ENCODE results near the gene RSU1.
"Not testable (repeated sequence)": the region's sequence is repeated elsewhere in the genome, so short reads cannot be mapped to it uniquely, and the experiment has no call there.

Gene RSU1

DNA sequence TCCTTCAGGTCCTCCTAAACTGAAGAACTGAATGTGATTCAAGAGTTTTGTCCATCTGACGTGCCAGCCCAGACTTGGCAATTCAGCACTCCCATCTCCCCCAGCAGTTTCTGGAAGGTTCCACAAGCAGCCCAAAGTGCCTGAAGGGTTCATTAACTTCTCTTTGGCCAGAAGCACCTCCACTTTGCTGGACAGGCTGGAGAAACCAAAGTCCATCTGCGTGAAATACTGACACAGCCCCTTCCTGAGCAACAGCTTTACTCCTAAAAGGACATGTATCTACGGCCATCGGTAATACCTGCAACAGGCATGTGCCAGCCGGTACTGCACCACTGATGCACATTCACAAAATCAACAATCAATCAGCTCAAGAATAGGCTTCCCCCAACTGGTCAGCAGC is 48.5 kb downstream of the RSU1 start:
- in situ Hi-C loops (cut with HindIII; ENCODE audit: low pct_unique_long_range_greater_than_20kb, low sequenced_read_pairs) = no loop called here
- DNase-seq (ENCODE audit: low read depth in 1 of 2, low spot score in 1 of 2) = no peak
- no peak for TF ChIP-seq JUND (IDR thresholded peaks at IDR 0.05; ENCODE audit: low read depth)

DNA sequence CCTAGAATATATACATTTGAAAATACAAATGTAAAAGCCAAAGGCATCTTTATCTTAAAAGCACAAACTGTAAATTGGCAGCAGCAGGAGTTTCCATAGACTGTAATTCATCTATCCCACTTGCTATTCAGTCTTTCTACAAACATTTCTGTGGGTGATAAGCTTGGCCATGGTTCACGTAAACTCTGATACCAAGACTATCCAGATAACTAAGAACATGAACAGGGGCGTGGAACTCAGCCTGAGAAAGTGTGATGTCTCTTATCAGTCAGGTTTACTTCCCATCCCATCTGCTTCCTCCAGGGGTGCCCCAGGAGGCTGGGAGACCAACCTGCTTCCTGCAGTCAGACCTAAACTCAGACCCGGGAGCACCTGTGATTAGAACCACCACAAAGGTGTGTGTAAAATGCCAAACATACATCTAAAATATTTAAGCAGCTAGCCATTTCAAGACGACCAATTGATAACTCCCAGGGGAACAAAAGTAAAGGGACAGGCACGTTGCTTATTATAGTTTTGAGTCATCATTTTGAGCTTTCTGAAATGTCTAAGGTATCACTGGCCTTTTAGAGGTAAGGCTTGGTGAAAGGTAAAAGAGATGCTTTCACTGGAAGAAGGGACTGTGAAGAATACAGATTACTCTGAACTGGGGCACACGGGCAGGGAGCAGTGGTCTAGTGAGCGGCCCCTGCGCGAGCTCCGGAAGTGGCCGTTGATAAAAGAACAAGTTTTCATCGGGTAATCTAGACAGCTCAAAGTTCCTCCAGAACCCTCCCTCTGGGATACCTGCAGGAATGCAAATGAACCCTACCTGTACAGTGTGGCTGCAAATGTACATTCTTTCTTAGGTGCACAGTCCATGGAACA is 51.5 kb downstream of the RSU1 start:
- DNase-seq (ENCODE audit: low read depth in 1 of 2, low spot score in 1 of 2) = no peak
- TF ChIP-seq JUND (IDR thresholded peaks at IDR 0.05; ENCODE audit: low read depth) = no peak
- in situ Hi-C loops (cut with HindIII; ENCODE audit: low pct_unique_long_range_greater_than_20kb, low sequenced_read_pairs) = no loop called here

DNA sequence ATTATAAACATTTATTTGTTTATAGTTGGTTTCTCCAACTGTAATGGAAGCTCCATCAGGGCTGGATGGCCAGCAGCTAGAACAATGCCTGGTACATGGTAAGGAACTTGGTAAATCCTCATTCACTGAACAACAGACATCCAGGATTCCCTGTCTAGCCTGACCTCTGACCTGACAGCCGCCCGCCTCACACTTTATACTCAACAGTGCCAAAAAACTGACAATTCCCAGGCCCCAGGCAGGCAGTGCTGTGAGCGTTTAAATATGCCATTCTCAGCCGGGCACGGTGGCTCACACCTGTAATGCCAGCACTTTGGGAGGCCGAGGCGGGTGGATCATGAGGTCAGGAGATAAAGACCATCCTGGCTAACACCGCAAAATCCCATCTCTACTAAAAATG is 55.9 kb downstream of the RSU1 start:
- in situ Hi-C loops (cut with HindIII; ENCODE audit: low pct_unique_long_range_greater_than_20kb, low sequenced_read_pairs) = no loop called here
- TF ChIP-seq JUND (IDR thresholded peaks at IDR 0.05; ENCODE audit: low read depth) = no peak
- no peak for DNase-seq (ENCODE audit: low read depth in 1 of 2, low spot score in 1 of 2)

DNA sequence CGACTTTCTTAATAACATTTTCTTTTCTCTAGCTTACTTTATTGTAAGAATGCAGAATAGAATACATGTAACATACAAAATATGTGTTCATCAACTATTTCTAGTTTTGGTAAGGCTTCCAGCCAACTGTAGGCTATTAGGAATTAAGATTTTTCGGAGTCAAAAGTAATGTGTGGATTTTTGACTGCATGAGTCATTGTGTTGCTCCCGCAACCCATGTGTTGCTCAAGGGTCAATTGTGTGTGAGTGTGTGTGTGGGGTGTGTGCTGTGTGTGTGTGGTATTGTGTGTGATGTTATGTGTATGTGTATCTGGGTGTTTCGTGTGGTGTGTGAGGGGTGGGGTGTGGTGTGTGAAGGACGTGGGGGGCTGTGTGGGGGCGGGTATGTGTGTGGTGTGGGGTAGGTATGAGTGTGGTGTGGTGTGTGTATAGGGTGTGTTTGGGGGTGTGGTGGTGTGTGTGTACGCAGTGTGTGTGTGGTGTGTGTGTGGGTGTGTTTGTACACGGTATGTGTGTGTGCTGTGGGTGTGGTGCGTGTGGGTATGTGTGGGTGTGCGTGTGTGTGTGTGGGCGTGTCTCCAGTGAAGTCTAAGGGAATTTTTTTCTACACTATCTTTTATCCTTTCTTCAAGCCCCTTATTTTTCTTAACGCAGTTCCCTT is 60.5 kb downstream of the RSU1 start:
- in situ Hi-C loops (cut with HindIII; ENCODE audit: low pct_unique_long_range_greater_than_20kb, low sequenced_read_pairs) = no loop called here
- DNase-seq (ENCODE audit: low read depth in 1 of 2, low spot score in 1 of 2) = no peak
- TF ChIP-seq JUND (IDR thresholded peaks at IDR 0.05; ENCODE audit: low read depth) = no peak

DNA sequence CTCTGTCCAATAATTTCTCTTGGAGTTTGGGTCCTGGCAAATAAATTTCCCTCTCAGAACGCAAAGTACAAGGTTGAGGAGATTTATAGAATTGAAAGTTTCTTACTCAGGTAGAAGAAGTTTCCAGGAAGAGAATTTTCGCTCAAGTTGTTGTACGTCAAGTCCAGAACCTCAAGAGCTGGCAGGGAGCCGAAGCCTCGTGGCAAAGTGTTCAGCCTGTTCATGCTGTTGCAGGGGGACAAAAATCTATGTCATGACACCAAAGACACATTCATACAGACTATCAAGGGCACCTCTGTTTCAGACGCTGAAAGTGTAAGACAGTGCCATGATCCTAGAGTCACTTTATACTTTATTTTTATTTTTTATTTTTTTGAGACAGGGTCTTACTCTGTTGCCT is 62.5 kb downstream of the RSU1 start:
- in situ Hi-C loops (cut with HindIII; ENCODE audit: low pct_unique_long_range_greater_than_20kb, low sequenced_read_pairs) = no loop called here
- DNase-seq (ENCODE audit: low read depth in 1 of 2, low spot score in 1 of 2) = no peak
- no peak for TF ChIP-seq JUND (IDR thresholded peaks at IDR 0.05; ENCODE audit: low read depth)

DNA sequence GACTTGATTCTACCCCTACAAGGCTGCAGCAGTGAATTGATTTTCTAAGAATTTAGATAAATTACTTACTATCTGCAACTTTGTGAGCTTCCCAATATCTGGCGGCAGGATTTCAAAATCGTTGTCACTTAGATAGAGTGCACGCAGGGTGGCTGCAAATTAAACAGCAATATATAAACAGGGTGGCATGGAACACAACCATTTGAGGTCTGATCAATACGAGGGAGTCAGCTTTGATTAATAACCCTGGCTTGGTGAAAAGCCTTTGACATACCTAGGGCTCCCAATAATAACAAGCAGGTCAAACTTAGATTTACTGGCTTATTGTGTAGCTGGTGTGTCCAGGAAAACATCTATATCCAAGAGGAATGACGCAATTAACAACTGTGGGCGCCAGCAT is 64.4 kb downstream of the RSU1 start:
- DNase-seq (ENCODE audit: low read depth in 1 of 2, low spot score in 1 of 2); in situ Hi-C loops (cut with HindIII; ENCODE audit: low pct_unique_long_range_greater_than_20kb, low sequenced_read_pairs): not testable (repeated sequence)

DNA sequence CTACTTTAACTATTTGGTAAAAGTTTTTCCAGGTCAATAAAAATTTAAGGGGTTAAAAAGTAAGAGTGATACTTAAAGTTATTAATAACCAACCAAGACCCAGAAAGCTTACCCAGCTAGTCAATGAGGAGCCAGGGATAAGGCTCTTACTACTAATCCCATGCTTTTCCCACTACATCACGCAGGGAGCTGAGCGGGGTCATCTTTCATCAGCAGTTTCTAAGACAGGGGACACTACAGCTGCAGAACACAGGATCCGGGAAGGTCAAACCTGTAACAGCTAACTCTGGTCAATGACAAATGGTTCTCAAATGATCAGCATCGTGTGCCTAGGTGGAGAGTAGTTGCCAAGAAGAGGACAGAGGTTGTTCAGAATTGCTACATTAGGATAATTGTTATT is 65.1 kb downstream of the RSU1 start:
- DNase-seq (ENCODE audit: low read depth in 1 of 2, low spot score in 1 of 2) = no peak
- in situ Hi-C loops (cut with HindIII; ENCODE audit: low pct_unique_long_range_greater_than_20kb, low sequenced_read_pairs) = no loop called here
- TF ChIP-seq JUND (IDR thresholded peaks at IDR 0.05; ENCODE audit: low read depth) = no peak

DNA sequence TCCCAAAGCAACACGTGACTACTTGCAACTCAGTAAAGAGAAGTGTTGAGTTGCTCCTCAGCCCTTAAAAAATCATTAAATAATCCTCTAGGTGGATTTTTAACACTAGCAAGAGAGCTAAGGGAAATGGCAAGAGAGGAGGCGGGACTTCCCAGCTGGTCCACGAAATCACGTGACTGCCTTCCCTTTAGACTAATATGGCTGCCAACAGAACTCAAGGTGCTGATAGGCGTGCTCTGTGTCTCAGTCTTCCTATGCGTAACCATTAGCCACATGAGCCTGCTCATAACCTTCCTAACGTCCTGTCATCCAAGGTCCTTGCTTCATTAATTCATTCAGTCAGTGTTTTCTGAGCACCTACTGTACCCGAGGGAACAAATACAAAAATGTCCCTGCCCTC is 66.0 kb downstream of the RSU1 start:
- no peak for DNase-seq (ENCODE audit: low read depth in 1 of 2, low spot score in 1 of 2)
- no peak for TF ChIP-seq JUND (IDR thresholded peaks at IDR 0.05; ENCODE audit: low read depth)
- in situ Hi-C loops (cut with HindIII; ENCODE audit: low pct_unique_long_range_greater_than_20kb, low sequenced_read_pairs) = no loop called here

DNA sequence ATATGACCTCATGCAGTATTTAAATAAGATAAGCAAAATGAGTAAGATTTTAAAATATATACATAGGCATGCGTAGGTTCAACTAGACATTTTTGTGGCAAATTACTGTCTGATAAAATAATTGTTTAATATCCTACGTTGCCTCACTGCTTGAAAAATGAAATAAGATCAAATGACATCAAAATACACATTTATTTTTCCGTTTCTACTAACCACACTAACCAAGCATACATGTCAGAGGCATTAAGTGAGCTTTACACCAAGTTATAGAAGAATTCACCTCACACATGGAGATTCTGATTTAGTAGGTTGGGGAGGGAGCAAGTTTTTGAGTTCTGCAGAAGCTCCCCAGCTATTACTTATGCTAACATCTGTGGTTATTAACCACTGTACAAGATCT is 66.8 kb downstream of the RSU1 start:
- TF ChIP-seq JUND (IDR thresholded peaks at IDR 0.05; ENCODE audit: low read depth) = no peak
- in situ Hi-C loops (cut with HindIII; ENCODE audit: low pct_unique_long_range_greater_than_20kb, low sequenced_read_pairs) = no loop called here
- DNase-seq (ENCODE audit: low read depth in 1 of 2, low spot score in 1 of 2) = no peak

DNA sequence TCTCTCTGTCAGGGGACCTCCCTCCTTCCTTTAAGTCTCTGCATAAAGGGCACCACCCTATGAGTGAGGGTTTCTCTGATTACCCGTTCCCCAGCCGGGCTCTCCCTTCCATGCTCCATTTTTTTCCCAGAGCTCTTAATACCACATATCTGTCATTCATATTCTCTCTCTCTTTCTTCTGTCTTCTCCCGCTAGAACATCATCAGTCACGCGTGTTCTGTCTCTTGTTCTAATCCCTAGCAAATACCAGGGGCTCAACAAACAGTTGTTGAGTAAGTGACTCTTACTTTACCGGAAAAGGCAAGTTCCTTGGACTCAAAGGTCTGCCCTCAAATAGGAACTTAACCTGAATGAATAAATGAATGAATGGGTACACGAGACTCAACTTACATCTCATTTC is 68.5 kb downstream of the RSU1 start:
- TF ChIP-seq JUND (IDR thresholded peaks at IDR 0.05; ENCODE audit: low read depth) = no peak
- in situ Hi-C loops (cut with HindIII; ENCODE audit: low pct_unique_long_range_greater_than_20kb, low sequenced_read_pairs) = no loop called here
- DNase-seq (ENCODE audit: low read depth in 1 of 2, low spot score in 1 of 2) = no peak

DNA sequence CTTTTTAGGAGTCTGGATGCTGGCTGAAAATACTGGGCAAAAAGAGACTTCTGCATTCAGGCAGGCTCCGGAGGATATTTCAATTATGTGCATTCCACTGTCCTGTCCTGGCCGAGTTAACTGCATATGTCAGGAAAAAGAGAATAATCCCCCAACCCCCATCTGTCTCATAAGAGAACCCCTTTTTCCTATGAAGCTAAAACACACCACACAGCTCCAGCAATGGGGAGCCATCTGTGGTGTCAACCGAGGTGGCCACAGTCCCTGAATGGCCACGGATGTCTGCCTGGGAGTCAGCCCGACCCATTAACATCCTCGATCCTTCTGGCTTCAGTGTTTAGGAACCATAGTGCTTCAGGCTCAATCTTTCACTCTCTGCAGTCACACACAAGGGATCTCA is 70.4 kb downstream of the RSU1 start:
- in situ Hi-C loops (cut with HindIII; ENCODE audit: low pct_unique_long_range_greater_than_20kb, low sequenced_read_pairs) = no loop called here

DNA sequence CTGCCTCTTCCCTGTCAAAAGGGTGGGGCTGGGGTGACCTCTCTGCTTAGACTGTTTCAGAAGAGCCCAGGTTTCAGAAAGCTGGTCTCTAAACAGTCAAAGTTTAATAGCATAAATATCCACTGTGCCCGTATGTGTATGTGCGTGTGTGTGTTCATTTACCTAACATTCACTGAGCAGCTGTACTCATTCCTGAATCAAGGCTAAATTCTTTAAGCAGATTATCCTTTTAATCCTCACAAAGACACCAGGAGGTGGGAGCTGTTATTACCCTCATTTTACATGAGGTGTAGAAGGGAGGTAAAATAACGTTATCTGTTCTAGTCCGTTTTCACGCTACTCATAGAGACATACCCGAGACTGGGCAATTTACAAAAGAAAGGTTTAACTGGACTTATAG is 72.2 kb downstream of the RSU1 start:
- DNase-seq (ENCODE audit: low read depth in 1 of 2, low spot score in 1 of 2) = no peak
- TF ChIP-seq JUND (IDR thresholded peaks at IDR 0.05; ENCODE audit: low read depth) = no peak
- in situ Hi-C loops (cut with HindIII; ENCODE audit: low pct_unique_long_range_greater_than_20kb, low sequenced_read_pairs) = no loop called here

More for the DNA sequence above, 70.4 kb downstream of the RSU1 start:
- no peak for DNase-seq (ENCODE audit: low read depth in 1 of 2, low spot score in 1 of 2)
- no peak for TF ChIP-seq JUND (IDR thresholded peaks at IDR 0.05; ENCODE audit: low read depth)

DNA sequence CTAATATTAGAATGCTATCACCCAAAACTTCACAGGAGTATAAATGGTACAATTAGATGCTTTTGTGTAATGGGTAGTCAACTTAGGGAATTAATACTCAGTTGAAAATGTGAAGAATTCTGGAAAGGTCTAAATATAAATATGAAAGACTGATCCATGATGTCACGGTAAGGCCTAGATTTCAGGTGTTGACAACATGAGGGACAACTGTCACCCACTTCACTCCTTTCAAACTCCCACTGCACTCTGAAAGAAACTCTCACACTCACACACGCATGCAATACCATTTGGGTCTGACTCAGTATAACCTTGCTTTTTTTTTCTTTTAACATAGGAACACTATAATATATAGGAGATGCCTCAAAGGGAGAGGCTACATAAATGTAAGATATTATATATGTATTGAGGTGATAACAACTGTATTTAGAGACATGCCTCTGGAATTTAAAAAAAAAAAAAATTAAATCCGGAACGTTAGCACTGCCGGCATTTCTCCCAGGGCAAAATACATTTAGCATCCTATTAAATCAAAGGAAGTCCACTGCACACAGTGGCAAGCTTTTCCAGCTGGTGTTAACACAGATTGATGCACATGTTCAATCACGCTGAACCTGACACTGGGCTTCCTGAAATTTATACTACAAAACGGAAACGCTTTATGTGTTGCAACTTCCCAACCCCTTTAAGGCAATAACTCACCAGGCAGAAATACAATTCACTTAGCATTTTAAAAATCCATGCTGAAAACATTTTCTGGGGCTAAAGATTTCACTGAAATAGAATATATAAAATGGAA is 74.9 kb downstream of the RSU1 start:
- in situ Hi-C loops (cut with HindIII; ENCODE audit: low pct_unique_long_range_greater_than_20kb, low sequenced_read_pairs) = no loop called here
- DNase-seq (ENCODE audit: low read depth in 1 of 2, low spot score in 1 of 2) = no peak
- no peak for TF ChIP-seq JUND (IDR thresholded peaks at IDR 0.05; ENCODE audit: low read depth)
